Left ventricle myocardium inferior (tissue), 1 donor: ENCODE data around the gene MAP2. TPM values are rescaled to one million over a fixed set of nuclear protein-coding genes. Genes with fewer than 3 reads are reported as not detected.

Source experiments
- DNase-seq: peaks from one replicate; pipeline ENCODE4 v3.0.0-alpha.2; 2020
- H3K27ac ChIP-seq: fragments of 200-600 bp; replicated peaks from 2 replicates; pipeline ENCODE4 v1.8.0; 2021
- H3K27me3 ChIP-seq: fragments of 200-600 bp; 2 replicates; pipeline ENCODE4 v1.8.0; 2021; ENCODE audit warnings: low read depth
- H3K36me3 ChIP-seq: fragments of 200-600 bp; 2 replicates; pipeline ENCODE4 v1.8.0; 2021
- H3K4me1 ChIP-seq: fragments of 200-600 bp; 2 replicates; pipeline ENCODE4 v1.8.0; 2021
- H3K4me3 ChIP-seq: fragments of 200-600 bp; 2 replicates; pipeline ENCODE4 v1.8.0; 2021; ENCODE audit warnings: mild to moderate bottlenecking, moderate library complexity
- H3K9me3 ChIP-seq: fragments of 200-600 bp; replicated peaks from 2 replicates; pipeline ENCODE4 v1.8.0; 2021
- intact Hi-C: fragments of 100-400 bp; cut with micrococcal nuclease; formaldehyde crosslinking; loops from one replicate; pipeline ENCODE4 v1.11.0; 2022
- total RNA-seq: library from RNA; stranded (reverse); fragmentation: NEBNext Ultra II Directional; extraction: Animal tissue kit (Norgen Biotek cat#: 25700); gene quantifications from one replicate; pipeline ENCODE4 v1.2.1, GENCODE V29; 2021
- TF ChIP-seq, protein P1 (sequence below): fragments of 200-600 bp; IDR thresholded peaks from 2 replicates; pipeline ENCODE4 v1.8.0; 2021; ENCODE audit warnings: antibody characterized with exemption, mild to moderate bottlenecking, borderline replicate concordance
- donor health status: DM: no; HTN: yes; CAD: no; lungs with severe emphysema.

MAP2 gene
- total RNA-seq, 1 donor from 2014 or later, result 6.2 TPM

DNA sequence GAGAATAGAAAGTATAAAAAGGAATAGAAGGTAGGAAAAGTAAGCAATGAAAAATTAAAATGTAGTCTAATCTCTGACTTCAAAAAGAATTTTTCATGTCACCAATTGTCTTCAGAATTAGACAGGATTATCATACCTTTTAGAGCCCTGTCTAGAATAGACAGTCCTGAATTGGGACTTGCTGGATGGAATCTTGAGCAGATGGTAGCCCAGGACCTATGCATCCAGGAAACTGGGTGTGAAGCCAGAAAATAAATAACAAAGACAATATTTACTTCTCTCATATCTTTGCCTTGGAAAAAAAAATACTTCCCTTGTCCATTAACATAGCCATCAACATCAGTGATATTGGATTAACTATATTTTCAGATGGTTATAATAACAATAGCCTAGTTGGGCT lies 250.0 kb downstream of the MAP2 start:
- no peak overlapping the region for H3K27ac ChIP-seq
- H3K27me3 ChIP-seq, result no peaks in the 10 kb centered on the region
- no peaks in the 10 kb centered on the region for H3K4me1 ChIP-seq
- intact Hi-C loops, result no loop called here
- no peak overlapping the region for H3K4me3 ChIP-seq
- H3K9me3 ChIP-seq, result no peaks in the 10 kb centered on the region
- TF ChIP-seq, protein P1, sequence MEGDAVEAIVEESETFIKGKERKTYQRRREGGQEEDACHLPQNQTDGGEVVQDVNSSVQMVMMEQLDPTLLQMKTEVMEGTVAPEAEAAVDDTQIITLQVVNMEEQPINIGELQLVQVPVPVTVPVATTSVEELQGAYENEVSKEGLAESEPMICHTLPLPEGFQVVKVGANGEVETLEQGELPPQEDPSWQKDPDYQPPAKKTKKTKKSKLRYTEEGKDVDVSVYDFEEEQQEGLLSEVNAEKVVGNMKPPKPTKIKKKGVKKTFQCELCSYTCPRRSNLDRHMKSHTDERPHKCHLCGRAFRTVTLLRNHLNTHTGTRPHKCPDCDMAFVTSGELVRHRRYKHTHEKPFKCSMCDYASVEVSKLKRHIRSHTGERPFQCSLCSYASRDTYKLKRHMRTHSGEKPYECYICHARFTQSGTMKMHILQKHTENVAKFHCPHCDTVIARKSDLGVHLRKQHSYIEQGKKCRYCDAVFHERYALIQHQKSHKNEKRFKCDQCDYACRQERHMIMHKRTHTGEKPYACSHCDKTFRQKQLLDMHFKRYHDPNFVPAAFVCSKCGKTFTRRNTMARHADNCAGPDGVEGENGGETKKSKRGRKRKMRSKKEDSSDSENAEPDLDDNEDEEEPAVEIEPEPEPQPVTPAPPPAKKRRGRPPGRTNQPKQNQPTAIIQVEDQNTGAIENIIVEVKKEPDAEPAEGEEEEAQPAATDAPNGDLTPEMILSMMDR, result no peak
- DNase-seq, result no peak
- H3K36me3 ChIP-seq, result no peaks in the 10 kb centered on the region

- peaks cover 8% of the 10 kb centered on the region for H3K4me1 ChIP-seq
- intact Hi-C loops, result no loop called here
- TF ChIP-seq, protein P1, result no peak
- H3K36me3 ChIP-seq, result no peaks in the 10 kb centered on the region
- H3K4me3 ChIP-seq, result no peak overlapping the region
- no peak for DNase-seq
- H3K27ac ChIP-seq, result no peak overlapping the region
- H3K9me3 ChIP-seq, result no peaks in the 10 kb centered on the region
- H3K27me3 ChIP-seq, result no peaks in the 10 kb centered on the region
These were observed 256.7 kb downstream of the MAP2 start for GRCh38 chr2:209680596-209680995.

DNA sequence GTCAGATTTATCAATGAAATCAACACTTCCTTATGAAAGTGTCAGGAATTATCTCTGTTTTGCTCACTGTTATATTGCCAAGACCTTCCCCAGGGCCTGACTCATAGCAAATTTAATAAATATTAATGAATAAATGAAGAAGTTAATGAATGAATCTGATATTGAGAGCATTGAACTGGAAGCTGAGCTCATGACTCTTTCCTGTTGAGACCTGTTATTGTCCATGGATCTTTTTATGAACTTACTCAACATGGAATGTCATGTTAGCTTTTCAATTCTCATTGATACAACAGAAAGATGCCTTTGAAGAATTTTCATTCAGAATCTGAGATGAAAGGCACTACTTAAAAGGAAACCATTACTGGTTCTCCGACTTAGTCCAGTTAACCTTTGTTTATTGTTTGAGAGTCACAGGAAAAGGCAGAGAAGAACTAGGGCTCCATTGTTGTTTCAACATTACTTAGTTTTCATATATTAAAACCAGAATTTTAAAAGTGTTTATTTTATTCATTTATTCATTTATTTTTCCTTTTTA lies 257.4 kb downstream of the MAP2 start:
- intact Hi-C loops, result no loop called here

GRCh38 chr2:209682646-209683045 lies 258.8 kb downstream of the MAP2 start:
- H3K4me3 ChIP-seq, result no peak overlapping the region
- TF ChIP-seq, protein P1, result no peak
- intact Hi-C loops, result no loop called here
- H3K9me3 ChIP-seq, result no peaks in the 10 kb centered on the region
- H3K36me3 ChIP-seq, result no peaks in the 10 kb centered on the region
- no peak for DNase-seq
- no peaks in the 10 kb centered on the region for H3K27me3 ChIP-seq
- H3K4me1 ChIP-seq, result peaks cover 23% of the 10 kb centered on the region
- no peak overlapping the region for H3K27ac ChIP-seq

More for the DNA sequence above, 257.4 kb downstream of the MAP2 start:
- peaks cover 15% of the 10 kb centered on the region for H3K4me1 ChIP-seq
- no peak overlapping the region for H3K27ac ChIP-seq
- no peaks in the 10 kb centered on the region for H3K9me3 ChIP-seq
- no peaks in the 10 kb centered on the region for H3K36me3 ChIP-seq
- no peak overlapping the region for H3K4me3 ChIP-seq
- H3K27me3 ChIP-seq, result no peaks in the 10 kb centered on the region
- TF ChIP-seq, protein P1, result no peak
- no peak for DNase-seq

GRCh38 chr2:209685340-209685739 lies 261.5 kb downstream of the MAP2 start:
- no peaks in the 10 kb centered on the region for H3K27me3 ChIP-seq
- H3K4me1 ChIP-seq, result peaks cover 23% of the 10 kb centered on the region
- H3K27ac ChIP-seq, result peak overlapping the region; percentile 78
- TF ChIP-seq, protein P1, result no peak
- peak overlapping the region; percentile 16 for H3K4me3 ChIP-seq
- DNase-seq, result no peak
- H3K36me3 ChIP-seq, result no peaks in the 10 kb centered on the region
- intact Hi-C loops, result no loop called here
- H3K9me3 ChIP-seq, result no peaks in the 10 kb centered on the region
